Ascending aorta (tissue), 2 donors: ENCODE measurements around the gene TREX2. TPM values are rescaled to one million over a fixed set of nuclear protein-coding genes. Genes with fewer than 3 reads are reported as not detected.

Experiments used
- DNase-seq, 2 donors: peaks; one replicate each; pipeline ENCODE4 v3.0.0-alpha.2; 2019; ENCODE audit warnings: low spot score in 2 of 2
- H3K27ac ChIP-seq, 2 donors: fragments of 200-600 bp; sonication (generic); one replicate each; pipeline ENCODE4 v1.5.1; 2016 to 2017; ENCODE audit warnings: mild to moderate bottlenecking in 1 of 2
- H3K27me3 ChIP-seq: fragments of 200-600 bp; sonication (generic); one replicate; pipeline ENCODE4 v1.5.1; 2017
- H3K36me3 ChIP-seq, 2 donors: fragments of 200-600 bp; sonication (generic); one replicate each; pipeline ENCODE4 v1.5.1; 2016
- H3K4me1 ChIP-seq, 2 donors: fragments of 200-600 bp; sonication (generic); one replicate each; pipeline ENCODE4 v1.5.1; 2016 to 2017; ENCODE audit warnings: mild to moderate bottlenecking in 1 of 2
- H3K4me3 ChIP-seq, 2 donors: fragments of 200-600 bp; sonication (generic); one replicate each; pipeline ENCODE4 v1.5.1; 2016 to 2017; ENCODE audit warnings: mild to moderate bottlenecking in 1 of 2
- H3K9me3 ChIP-seq, 2 donors: fragments of 200-600 bp; sonication (generic); one replicate each; pipeline ENCODE4 v1.5.1; 2016
- intact Hi-C: fragments of 100-400 bp; cut with DNase I; formaldehyde crosslinking; loops from one replicate; pipeline ENCODE4 v1.15.1; 2023
- total RNA-seq: library from RNA; depleted of rRNA; stranded (reverse); fragments of >200 nt; gene quantifications from one replicate; pipeline ENCODE4 v1.1.0, GENCODE V29; 2016
- TF ChIP-seq, protein P1 (sequence below), 3 experiments: fragments of 200-600 bp in 2 of 3; fragments of 450-650 bp in 1 of 3; sonication (generic) in 2 of 3; IDR thresholded peaks; one replicate each; pipeline ENCODE4 v1.5.1; 2016 to 2019; ENCODE audit warnings: antibody characterized with exemption in 3 of 3, mild to moderate bottlenecking in 1 of 3, moderate library complexity in 1 of 3

The TREX2 gene
- total RNA-seq, 1 donor from 2014 or later, result 0.21 TPM

DNA sequence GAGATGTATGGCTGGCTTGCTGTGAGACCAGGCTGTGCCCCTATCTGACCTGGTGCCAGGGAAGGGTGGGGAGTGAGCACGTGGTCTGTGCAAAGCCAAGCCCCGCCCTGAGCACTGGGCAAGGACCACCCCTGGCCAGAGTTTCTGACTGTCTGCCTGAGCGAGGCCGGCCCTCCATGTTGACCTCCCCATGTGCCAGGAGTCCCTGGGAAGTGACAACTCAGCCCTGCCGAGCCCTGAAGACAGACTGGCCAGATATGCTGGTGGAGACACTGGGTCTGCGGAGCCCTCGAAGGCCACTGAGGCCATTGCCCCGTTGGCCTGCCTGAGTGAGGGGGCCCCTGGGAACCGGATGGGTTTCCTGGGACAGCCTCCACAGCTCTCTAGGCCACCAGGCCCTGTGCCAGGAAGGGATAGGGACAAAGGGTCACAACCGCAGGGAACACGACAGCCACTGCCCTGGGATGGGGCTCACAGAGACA lies 41.8 kb upstream of the TREX2 start:
- H3K4me1 ChIP-seq, result peaks cover 6 to 53% of the 10 kb centered on the region in 2 donors
- H3K27ac ChIP-seq, result peak overlapping the region; percentile 87 to 94
- intact Hi-C loops, result loop anchor here (1.0 kb wide), 1 partner anchor 9 kb away; no protein-coding TSS in a partner anchor
- H3K27me3 ChIP-seq, result no peaks in the 10 kb centered on the region
- H3K4me3 ChIP-seq, result peak overlapping the region in 1 of 2 donors; percentile 36
- DNase-seq, result peak; percentile 56 to 90
- TF ChIP-seq, protein P1, sequence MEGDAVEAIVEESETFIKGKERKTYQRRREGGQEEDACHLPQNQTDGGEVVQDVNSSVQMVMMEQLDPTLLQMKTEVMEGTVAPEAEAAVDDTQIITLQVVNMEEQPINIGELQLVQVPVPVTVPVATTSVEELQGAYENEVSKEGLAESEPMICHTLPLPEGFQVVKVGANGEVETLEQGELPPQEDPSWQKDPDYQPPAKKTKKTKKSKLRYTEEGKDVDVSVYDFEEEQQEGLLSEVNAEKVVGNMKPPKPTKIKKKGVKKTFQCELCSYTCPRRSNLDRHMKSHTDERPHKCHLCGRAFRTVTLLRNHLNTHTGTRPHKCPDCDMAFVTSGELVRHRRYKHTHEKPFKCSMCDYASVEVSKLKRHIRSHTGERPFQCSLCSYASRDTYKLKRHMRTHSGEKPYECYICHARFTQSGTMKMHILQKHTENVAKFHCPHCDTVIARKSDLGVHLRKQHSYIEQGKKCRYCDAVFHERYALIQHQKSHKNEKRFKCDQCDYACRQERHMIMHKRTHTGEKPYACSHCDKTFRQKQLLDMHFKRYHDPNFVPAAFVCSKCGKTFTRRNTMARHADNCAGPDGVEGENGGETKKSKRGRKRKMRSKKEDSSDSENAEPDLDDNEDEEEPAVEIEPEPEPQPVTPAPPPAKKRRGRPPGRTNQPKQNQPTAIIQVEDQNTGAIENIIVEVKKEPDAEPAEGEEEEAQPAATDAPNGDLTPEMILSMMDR (IDR thresholded peaks at IDR 0.05), result no peak
- no peaks in the 10 kb centered on the region for H3K9me3 ChIP-seq
- H3K36me3 ChIP-seq, result no peaks in the 10 kb centered on the region

DNA sequence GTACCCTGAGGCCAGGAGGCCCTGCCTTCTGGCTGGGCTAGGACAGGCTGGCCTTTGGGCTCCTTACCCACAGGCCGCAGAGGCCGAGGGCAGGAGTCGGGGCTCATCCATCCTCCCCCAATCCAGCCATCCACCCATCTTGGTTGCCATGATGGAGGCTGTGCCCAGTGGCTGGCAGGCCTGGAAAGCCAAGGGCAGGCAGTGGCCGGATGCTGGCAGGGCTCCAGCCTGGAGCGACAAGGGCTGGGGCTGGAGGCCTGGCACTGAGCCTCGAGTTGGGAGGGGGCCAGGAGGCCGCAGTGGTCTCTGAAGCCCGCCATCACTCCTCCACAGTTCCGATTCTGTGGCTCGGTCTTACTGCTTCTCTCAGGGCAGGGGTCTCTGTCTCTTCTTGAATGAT lies 40.3 kb upstream of the TREX2 start:
- no peaks in the 10 kb centered on the region for H3K36me3 ChIP-seq
- no peaks in the 10 kb centered on the region for H3K27me3 ChIP-seq
- DNase-seq, result no peak
- peaks cover 3 to 49% of the 10 kb centered on the region in 2 donors for H3K4me1 ChIP-seq
- peak overlapping the region in 1 of 2 donors; percentile 36 for H3K4me3 ChIP-seq
- intact Hi-C loops, result no loop called here
- peak overlapping the region; percentile 87 to 94 for H3K27ac ChIP-seq
- TF ChIP-seq, protein P1 (IDR thresholded peaks at IDR 0.05), result no peak
- H3K9me3 ChIP-seq, result no peaks in the 10 kb centered on the region

DNA sequence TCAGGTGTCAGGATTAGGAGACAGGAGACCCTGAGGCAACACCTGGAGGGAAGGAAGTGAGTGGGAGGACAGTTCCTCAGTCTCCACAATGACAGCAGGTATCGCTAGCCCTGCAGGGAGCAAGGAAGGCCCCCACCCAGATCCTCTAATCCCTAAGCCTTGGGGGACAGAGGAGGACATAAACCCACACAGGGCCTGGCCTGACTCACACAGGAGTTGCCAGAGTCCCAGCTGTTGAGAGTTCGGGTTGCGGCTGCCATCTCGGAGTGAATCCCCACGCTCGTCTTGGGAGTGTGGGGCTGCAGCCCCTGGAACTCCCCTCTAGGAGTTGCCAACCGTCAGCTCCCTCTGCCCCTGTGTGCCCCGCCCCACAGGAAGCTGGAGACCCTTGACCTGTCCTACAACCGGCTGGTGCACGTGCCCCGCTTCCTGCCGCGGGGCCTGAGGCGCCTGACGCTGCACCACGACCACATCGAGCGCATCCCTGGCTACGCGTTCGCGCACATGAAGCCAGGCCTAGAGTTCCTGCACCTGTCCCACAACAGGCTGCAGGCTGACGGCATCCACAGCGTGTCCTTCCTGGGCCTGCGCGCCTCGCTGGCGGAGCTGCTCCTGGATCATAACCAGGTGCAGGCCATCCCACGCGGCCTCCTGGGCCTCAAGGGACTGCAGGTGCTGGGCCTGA lies 39.7 kb upstream of the TREX2 start:
- Histone ChIP-seq H3K36me3 (no peaks in the 10 kb centered on the region), H3K27ac (peak overlapping the region; percentile 87 to 94), H3K27me3 (no peaks in the 10 kb centered on the region), H3K4me1 (peaks cover 3 to 46% of the 10 kb centered on the region in 2 donors), H3K4me3 (peak overlapping the region in 1 of 2 donors; percentile 36), H3K9me3 (no peaks in the 10 kb centered on the region)
- TF ChIP-seq, protein P1 (IDR thresholded peaks at IDR 0.05), result no peak
- no peak for DNase-seq
- intact Hi-C loops, result no loop called here

DNA sequence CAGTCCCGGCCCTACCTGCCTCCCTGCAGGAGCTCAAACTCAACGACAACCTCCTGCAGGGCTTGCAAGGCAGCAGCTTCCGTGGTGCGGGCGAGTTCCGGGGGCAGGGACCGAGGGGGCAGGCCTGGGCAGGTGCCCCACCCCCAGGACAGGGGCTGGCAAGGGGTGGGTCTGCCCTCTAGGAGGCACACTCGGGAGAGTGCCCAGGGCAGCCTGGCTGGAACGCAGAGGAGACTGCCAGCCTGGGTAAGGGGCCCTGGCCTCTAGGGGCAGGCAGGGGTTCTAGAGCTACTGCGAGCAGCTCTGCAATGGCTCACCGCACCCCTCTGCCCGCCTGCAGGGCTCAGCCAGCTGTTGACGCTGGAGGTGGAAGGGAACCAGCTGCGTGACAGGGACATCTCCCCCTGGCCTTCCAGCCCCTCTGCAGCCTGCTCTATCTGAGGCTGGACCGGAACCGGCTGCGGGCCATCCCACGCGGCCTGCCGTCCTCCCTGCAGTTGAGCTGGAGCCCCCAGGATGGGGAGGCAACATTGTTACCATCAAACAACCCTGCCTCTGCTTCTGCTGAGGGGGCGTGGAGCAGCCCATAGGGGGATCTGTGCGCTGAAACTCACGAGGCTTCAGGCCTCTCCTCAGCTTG lies 36.6 kb upstream of the TREX2 start:
- Histone ChIP-seq H3K27me3 (no peaks in the 10 kb centered on the region), H3K9me3 (no peaks in the 10 kb centered on the region), H3K4me1 (peaks cover 3 to 31% of the 10 kb centered on the region in 2 donors), H3K36me3 (no peaks in the 10 kb centered on the region), H3K4me3 (no peak overlapping the region), H3K27ac (peak overlapping the region; percentile 87 to 94)
- intact Hi-C loops, result no loop called here
- TF ChIP-seq, protein P1 (IDR thresholded peaks at IDR 0.05), result no peak
- DNase-seq, result no peak

DNA sequence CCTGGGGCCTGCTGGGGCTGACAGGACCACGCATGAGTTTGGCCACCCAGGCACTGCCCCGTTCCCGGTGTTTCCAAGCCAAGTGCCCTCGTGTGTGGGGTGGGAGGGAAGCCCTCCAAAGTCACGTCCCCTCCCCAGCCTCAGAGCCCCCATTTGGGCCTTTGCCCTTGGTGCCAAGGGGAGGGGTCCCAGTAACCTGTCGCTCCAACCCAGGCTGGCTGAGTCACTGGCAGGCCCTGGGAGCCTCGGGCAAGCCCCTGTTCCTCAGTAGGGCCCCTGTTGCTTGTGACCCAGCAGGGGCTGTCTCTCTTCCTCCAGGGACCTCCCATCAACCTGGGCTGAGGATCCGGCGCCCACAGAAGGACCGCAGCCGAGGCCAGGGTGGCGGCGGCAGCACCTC lies 35.2 kb upstream of the TREX2 start:
- intact Hi-C loops, result no loop called here
- no peaks in the 10 kb centered on the region for H3K9me3 ChIP-seq
- TF ChIP-seq, protein P1 (IDR thresholded peaks at IDR 0.05), result no peak
- no peak overlapping the region for H3K4me3 ChIP-seq
- peak overlapping the region; percentile 50 to 94 for H3K27ac ChIP-seq
- no peaks in the 10 kb centered on the region for H3K36me3 ChIP-seq
- DNase-seq, result no peak
- H3K27me3 ChIP-seq, result no peaks in the 10 kb centered on the region
- H3K4me1 ChIP-seq, result peaks cover 2 to 35% of the 10 kb centered on the region in 2 donors
